Umbilical cord (tissue), 2 donors: ENCODE data around the gene LUZP1. TPM values are rescaled to one million over a fixed set of nuclear protein-coding genes. Genes with fewer than 3 reads are reported as not detected.
A peak's percentile ranks its signal among the peaks of the same experiment; 100 is the strongest.

ENCODE experiments used
- DNase-seq: peaks from one replicate; pipeline ENCODE4 v3.0.0-alpha.2; 2015; ENCODE audit warnings: low spot score
- total RNA-seq: library from RNA; depleted of rRNA; stranded (reverse); fragments of >200 nt; gene quantifications from one replicate; pipeline ENCODE4 v1.2.3, GENCODE V29; 2014; ENCODE audit warnings: low replicate concordance; ENCODE audit not compliant: insufficient read depth

The LUZP1 gene
- total RNA-seq, 1 donor from 2014 or later = 13.0 TPM

DNA sequence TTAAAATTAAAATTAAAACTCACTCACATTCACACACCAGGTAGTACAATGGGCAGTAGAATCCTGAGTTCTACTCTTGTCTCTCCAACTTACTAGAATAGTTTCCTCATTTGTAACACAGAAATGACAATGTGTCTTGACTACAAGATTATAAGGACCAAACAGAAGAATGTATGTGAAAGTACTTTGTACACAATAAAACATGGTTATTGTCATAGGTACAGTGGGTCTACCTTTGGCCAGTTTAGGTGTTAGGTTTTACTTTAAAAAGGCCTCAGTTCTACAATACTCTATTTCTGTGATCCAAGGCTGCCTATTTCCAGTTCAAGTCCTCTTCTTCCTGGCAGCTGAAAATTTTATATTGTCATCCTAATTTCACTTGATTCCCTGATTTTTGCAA lies 50.2 kb downstream of the LUZP1 start:
- no peak for DNase-seq

DNA sequence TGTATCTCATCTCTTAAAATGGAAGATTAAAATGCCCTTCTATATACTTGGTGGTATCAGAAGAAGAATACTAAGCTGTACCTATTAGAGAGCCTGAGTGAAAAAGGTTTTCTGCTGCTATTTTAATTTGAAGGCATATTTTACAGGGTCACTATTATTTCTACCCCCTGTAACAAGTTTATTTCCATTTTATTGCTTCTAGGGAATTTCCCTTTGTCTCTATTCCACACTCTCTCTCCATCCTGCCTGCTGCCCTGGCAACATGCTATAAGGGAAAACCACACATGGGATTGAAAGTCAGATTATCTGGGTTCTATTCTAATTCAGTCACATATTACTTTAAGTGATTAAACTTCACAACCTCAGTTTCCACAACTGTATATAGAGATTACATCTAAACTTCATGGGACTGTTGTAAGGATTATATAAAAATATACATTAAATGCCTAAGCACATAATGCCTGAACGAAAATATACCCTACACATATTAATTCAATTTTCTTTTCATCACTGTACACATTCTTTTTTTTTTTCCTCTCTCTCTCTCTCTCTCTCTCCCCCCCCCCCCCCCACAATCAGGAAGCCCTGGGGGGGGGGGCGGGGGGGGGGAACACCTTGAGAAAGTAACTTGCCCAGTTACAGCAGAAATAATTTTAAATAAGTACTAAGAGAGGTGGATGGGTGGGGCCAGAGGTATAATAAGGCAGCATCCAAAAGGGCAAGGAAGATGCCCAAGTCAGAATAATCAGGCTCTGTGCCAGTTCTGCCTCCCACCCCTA lies 51.5 kb downstream of the LUZP1 start:
- DNase-seq = no peak

DNA sequence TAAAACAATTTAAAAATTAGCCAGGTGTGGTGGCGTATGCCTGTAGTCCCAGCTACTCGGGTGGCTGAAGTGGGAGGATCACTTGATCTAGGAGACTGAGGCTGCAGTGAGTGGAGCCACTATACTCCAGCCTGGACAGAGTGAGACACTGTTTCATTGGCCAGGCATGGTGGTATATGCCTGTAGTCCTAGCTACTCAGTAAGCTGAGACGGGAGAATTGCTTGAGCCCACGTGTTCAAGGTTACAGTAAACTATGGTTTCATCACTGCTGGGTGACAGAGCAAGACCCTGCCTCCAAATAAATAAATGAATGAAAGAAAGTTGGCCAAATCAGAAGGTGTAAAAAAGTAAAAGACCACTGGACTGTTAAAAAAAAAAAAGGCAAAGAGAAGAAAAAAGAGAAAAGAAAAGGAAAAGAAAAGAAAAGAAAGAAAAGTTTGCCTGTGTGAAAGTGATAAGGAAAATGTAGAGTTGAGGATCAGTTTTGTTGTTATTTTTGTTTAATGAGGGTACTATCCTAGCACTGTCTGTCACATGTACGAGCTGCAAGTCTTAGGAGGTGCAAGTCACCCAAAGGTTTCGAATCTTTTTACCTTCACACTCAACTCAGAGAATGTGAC lies 52.3 kb downstream of the LUZP1 start:
- no peak for DNase-seq

DNA sequence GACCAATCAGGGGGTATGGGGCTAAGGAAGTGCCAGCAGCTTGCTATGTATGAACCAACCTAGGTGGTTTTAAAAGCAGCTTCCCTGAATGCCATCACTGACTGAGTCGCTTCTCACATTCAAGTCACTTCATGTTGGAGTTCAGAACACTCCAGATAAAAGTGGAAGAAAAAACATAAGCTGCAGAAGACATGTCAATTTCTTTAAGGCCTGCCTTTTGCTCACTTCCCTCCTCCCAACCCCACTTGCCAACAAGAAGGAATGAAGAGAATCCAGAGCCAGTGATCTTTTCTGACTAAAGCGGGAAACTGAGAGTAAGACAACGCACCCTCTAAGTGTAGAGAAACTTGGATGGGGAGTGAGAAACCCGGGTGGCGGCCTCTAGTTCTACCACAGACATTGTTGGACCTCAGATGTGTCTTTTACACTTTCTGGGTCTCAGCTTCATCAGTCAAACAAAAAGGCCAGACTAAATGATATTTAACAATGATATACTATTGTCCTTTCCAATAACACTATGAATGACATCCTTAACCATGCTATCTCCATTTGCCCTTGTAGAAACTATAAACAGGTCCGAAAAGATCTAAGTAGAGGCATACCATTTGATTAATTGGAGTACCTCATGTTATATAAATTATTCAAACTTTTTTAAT lies 54.1 kb downstream of the LUZP1 start:
- DNase-seq = peak; percentile 35

DNA sequence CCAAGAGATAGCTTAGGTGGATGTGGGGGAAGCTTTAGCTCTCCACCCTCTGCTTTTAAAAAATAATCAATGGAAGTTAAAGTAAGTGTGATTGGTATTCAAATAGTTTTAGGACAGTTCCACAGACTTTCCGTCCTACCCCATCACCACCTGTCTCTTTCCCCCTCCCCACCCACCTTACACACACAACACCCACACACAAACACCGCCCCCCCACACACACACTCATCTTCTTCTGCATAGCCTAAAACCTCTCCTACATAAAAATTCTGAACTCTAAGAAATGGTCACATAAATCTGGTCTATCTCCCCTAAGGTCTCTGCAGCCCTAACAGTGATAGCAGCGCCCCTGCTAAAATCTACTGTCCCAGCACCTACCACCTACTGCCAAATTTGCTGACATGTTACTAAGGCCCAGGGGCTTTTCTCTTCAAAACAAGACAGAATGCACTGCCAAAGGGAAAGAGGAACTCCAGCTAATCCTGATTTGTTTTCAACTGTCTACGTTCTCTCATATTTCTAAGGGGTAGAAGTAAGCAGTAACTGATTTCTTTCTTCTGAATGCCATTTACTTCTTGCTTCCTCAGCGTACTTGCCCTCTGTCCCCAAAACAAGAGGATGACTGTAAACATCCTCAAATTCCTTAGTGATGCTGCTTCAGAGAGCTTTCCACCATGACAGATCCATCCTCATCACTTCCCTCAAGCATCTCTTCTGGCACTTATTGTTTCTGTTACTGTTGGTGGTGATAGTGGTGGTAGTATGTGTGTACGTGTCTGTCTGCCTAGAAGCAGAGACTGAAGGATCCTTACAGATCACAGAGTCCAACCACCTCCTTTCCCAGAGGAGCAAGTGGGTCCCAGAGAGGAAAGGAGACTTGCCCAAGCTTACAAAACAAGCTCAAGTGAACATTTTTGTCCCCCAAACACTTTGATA lies 56.8 kb downstream of the LUZP1 start:
- DNase-seq = no peak

DNA sequence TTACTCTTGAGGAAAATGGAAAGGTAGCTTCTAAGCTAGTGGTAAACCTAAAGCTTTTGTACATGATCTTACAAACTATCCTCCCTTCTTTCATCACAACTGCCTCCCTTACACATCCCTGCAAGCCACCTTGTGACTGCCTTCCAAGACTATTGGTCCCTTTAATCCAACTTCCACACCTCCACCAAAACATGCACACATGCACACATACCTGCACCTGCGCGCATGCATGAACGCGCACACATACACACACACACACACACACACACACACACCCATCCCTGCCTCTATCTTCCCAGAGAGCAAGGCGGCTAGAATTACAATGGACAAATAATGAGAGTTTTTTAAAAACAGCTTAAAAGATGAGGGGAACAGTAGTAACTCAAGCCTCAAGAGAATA lies 58.3 kb downstream of the LUZP1 start:
- no peak for DNase-seq

DNA sequence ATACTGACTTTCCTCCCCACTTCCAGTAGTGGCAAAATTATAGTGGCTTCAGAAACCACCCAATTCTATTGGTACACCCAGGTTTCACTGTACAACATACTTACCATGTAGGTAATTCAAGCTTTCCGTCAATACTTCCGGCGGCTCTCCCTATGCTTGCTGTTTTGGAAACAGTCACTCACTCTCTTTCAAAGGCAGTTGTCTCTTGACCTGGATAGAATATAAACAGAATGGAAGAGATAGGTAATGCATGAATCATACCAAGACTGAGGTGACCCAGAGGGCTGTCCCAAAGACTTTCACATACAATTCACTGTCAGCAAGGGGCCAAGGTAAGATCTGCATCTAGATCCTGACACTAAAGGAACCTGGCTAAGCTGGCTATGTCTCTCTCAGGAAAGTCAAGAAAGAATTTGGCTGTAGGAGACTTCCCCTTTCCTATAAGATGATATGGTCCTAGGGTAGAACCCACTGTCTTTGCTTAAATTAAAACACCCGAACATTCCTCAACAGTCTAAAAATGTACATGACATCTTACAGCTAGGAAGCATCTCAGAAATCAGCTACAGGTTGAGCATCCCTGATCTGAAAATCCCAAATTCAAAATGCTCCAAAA lies 59.6 kb downstream of the LUZP1 start:
- no peak for DNase-seq

DNA sequence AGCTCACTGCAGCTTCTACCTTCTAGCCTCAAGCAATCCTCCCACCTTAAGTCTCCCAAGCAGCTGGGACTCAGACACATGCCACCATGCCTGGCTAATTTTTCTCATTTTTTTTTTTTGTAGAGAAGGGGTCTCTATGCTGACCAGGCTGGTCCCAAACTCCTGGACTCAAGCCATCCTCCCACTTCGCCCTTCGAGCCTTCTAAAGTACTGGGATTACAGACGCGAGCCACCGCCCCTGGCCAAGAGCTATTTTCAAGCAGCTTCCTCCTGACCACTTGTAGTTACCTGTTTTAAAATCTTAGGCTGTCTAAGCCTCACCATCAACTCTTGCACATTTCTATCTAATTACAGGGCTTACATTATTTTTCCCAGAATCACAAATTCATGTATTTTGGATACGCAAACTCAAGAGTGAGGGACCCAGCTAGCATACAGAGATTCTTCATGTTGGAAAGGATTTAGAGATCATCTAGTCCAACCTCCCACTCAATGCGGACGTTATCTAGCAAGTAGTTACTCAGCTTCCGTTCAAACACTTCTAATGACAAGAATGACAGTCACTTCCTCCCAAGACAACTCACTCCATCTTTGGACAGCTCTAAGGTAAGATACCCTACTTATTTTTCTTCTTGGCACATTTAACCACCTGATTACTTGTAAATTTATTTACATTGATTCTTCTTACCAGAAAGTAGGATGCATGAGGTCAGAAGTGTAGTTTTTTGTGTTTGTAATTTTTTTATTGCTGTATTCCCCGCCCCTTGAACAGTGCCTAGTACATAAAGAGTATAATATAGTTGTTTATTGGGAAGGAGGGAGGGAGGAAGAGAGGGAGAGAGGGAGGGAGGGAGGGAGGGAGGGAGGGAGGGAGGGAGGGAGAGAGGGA lies 65.4 kb downstream of the LUZP1 start:
- DNase-seq = no peak

DNA sequence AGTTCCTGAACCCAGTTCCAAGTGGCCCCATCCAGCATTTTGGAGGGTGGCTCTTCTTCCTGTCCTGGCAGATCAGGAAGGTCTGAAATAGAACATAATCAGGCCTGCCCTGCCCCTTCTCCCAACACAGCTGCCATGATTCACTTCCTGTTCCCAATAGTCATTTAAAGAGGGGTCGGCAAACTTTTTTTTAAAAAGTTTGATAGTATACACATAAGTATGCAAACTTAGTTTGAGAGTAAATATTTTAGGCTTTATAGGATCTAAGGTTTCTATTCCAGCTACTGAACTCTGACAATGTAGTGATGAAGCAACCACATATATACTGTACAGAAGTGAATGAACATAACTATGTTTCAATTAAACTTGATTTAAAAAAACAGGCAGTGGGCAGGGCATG lies 66.4 kb downstream of the LUZP1 start:
- DNase-seq = no peak

DNA sequence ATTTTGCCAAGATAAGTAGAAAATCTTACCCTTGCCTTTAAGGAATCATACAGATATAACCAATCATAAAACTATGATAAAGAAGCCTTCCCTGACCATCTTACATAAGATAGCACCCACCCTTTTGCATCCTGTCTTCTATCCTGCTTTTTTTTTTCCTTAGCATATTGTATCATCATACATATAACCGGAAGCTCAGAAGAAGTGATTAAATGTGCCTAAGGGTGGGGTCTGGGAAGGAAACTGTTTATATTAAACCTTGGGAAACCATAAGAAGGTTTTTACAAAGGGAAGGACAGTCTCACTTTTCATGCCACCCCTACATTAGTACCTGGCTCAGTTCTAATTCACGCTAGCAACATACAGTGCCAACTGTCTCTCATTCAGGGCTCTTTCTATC lies 66.8 kb downstream of the LUZP1 start:
- DNase-seq = no peak

DNA sequence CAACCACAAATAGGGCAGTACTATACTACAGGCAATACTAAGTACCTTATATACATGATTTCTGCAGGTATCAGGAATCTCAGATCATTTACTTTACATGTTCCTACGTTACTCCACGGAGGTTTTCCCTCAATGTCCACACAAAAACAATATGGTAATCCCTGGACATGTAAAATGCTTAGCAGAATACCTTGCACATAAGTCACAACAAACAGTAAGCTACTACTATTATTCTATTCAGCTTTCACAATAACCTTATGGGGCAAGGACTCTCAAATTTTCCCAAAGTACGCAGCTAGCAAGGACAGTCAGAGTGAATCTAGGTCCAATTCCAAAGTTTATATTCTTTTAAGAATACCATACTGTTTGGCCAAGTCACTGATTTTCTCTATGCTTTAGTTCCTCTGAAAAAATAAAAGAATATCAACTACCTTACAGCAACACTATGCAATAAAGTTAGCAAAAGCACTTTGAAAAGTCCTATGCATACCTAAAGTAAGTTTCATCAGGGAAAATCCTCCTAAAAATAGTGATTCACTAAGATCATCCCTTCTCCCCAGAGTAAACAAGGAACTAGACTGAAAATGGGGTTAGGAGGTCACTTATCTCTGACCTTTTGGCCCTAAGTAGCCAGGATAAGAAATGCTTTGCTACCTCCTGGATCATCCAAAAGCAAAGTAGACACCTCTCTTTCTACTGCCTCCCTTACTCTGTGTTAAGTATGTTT lies 67.4 kb downstream of the LUZP1 start:
- no peak for DNase-seq

DNA sequence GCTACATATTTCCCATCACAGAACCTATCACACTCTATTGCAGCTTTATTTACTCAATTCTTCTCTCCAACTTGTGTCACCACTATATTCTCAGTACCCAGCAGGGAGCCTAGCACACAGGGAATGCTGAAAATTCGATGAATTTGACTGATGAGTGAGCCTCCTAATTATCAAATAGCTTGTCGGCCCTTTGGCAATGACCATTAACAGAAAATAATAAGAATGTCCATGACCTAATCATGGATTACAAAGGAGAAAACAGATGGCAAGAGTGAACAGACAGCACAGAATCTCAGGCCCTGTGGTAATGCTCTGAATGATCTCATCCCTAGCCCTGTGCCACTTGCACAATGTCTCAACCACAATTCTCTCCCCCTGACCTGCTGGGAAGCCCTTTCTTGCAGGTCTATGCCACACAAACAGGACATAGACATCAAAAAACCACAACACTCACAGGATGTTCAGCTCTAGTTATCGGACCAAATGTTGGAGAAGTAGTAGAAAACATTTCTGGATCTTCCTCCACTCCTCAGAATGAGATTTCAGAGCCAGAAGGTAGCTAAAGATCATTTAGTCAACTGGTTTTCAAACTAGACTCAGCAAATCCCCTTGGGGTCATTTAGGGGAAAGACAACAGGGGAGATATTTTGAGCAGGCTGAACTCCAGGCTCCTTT lies 68.4 kb downstream of the LUZP1 start:
- peak; percentile 37 for DNase-seq

DNA sequence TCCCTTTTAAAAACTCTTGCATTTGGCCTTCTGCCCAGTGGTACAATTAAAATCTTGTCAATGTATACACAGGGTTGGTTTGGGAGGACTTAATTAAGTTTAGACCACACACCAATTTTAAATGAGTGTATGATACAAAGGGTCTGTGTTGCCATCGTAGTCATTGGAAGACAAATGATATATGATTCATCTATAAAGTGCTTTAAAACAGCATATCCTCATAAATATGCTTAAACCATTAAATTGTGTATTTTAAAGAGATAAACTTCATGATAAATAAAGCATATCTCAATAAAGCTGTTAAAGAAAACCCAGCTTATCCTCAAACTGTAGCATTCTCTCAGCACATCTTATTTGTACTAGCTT lies 69.5 kb downstream of the LUZP1 start:
- DNase-seq = no peak

DNA sequence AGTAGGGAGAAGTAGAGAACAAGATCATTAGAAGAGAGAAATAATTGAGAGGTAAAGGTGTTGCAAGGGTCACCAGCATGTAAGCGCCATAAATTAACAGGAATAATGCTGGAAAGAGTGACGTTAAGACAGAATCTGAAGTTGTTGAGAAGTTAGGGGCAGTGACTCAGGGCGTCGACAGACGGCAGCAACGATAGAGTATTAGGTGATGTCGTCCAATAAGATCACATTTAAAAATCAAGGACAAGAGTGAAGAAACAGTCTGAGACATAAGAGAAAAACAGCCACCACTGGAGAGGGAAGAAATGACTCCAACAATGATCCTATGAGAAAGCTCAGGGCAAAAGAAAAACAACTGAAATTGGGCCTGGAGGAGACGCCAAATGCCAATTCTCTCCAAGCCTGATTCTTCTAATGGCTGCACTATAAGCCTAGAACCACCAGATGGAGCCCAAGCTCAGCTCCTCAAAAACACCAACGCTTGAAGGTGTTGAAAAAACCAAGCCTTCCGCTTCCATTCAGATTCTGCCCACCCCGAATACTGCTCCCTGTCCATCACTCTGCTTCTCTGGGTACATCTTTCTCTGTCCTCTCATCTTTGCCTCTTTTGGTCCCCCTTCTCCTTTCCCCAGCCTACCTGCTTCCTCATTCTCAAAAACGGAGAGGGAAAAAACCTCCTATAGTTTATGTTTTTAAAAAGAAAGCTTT lies 70.0 kb downstream of the LUZP1 start:
- peak; percentile 78 for DNase-seq

DNA sequence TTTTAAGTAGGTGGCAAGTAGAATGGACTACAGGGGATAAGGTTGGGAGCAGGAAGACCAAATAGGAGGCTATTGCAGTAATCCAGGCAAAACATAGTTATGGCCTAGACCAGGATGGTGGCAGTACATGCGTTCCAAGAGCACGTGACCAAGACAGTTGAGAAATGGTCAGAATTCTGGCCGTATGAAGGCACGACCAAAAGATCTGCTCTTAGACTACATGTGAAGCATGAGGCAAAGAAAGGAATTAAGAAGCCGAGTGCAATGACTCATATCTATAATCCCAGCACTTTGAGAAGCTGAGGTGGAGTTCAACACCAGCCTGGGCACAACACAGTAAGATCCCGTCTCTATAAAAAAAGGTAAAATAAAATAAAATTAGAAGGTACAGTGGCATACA lies 71.3 kb downstream of the LUZP1 start:
- DNase-seq = no peak

DNA sequence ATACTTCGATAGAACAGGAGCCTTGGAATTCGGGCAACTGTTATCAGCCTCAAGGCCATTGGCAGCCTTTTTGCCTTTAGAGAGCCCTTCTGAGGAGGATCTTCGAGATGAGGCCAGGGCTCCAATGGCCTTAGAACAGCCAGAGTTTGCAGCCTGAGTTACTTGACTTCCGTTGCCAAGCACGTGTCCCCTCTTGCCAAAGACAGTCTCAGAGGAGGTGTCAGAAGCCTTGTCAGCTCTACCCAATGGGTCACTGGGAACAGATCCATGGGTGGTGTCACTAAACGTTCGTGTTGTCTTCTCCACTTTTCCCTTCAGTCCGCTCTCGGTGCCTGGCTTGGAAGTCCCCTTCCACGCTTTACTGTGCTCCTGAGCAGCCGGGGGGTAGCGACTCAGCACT lies 76.2 kb downstream of the LUZP1 start:
- no peak for DNase-seq

DNA sequence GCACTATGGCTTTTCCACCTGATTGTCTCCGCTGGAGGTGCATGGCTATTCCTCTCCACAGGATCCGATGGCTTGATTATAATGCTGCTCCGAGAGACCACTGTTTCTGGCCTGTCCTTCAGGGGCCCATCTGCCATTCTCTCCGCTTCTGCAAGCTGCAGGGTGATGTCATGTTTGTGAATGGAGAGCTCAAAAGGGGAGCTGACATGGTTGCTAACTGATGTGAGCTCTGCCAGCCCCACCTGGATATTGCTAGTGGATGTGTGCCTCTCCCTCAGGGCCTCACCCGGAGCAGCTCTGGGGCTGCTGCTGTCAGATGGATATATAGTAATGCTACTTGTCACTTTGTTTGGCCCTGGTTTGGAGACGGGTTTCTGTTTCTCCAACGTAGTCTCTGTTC lies 77.1 kb downstream of the LUZP1 start:
- DNase-seq = no peak

DNA sequence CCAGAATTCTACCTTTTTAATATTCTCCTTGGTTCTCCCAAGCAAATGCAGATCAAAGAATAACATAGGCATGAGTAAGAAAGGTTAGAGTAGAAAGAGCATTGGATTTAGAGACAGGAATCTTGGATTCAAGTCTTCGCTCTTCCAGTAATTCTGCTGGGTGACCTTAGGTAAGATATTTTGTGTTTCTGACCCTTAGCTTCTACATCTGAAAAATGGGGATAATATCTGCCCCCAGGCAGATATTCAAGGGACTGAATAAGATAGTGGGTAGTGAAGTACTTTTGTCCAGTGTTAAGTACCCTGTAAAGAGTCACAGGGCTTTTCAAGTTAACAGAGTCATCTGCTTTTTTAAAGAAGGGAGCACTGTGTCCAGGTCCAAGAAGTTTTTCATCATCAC lies 78.6 kb downstream of the LUZP1 start:
- DNase-seq = no peak

DNA sequence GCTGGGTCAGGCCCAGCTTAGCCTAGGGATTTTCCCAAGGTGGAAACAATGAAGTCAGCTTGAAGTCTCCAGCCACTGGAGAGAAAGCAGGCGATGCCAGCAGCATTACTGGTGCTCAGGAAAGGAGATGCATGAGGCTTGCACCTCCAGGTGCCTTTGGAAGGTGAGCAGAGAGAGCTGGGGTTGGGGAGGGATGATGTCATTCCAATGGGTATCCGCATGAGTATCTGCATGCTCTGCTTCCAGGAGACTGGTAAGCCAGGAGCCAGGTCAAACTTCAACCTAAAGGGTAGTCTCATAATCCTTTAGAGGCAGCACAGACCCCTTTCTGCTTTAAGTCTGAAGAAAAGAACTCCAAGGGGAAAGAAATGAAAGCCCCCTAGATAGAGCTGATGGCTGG lies 80.6 kb downstream of the LUZP1 start:
- no peak for DNase-seq
